PC-9 (cell line): ENCODE results near the gene PSMC2.

Source experiments
- CTCF ChIP-seq: fragments of 200-600 bp; sonication (generic); conservative IDR thresholded peaks from 2 replicates; pipeline ENCODE4 v1.6.1; 2017; ENCODE audit warnings: mixed run types, antibody characterized with exemption, mild to moderate bottlenecking, moderate library complexity
- EZH2 ChIP-seq: fragments of 200-600 bp; sonication (generic); IDR thresholded peaks from 2 replicates; pipeline ENCODE4 v1.8.0; 2017; ENCODE audit warnings: antibody characterized with exemption, low read depth

- no peak for TF ChIP-seq CTCF
- TF ChIP-seq EZH2, result no peak
Observed at GRCh38 chr7:103299660-103300059, 47.8 kb upstream of the PSMC2 start.
